Pancreas (tissue), 10 donors: ENCODE measurements around the gene AGAP6. TPM values are rescaled to one million over a fixed set of nuclear protein-coding genes. Genes with fewer than 3 reads are reported as not detected.
A peak's percentile ranks its signal among the peaks of the same experiment; 100 is the strongest.
"Not testable (repeated sequence)": the region's sequence is repeated elsewhere in the genome, so short reads cannot be mapped to it uniquely, and the experiment has no call there.

Experiments
- ATAC-seq, 4 donors: fragments of 200-7000 bp; cut with Tn5 transposase; one replicate each; pipeline versions ENCODE4 v1.8.0 to v1.9.1; 2020; ENCODE audit warnings: mild to moderate bottlenecking in 4 of 4, moderate library complexity in 4 of 4
- DNase-seq, 6 donors: peaks; one replicate each; pipeline ENCODE4 v3.0.0-alpha.2; 2020
- FAIRE-seq: peaks from 2 replicates; lab custom pipeline; 2012; peaks lifted over from hg19 to GRCh38; lab: Jason Lieb, UNC
- H3K27ac ChIP-seq, 4 donors: fragments of 200-600 bp; sonication (generic); 1 replicate in 3 of 4; 2 replicates in 1 of 4; pipeline versions ENCODE4 v1.5.0 to v1.8.0; 2020
- H3K27me3 ChIP-seq, 4 donors: fragments of 200-600 bp; one replicate each; pipeline ENCODE4 v1.8.0; 2021
- H3K36me3 ChIP-seq, 3 donors: fragments of 200-600 bp; sonication (generic) in 1 of 3; one replicate each; pipeline versions ENCODE4 v1.5.0 to v1.8.0; 2020 to 2021
- H3K4me1 ChIP-seq, 3 donors: fragments of 200-600 bp; one replicate each; pipeline ENCODE4 v1.8.0; 2021
- H3K4me3 ChIP-seq, 4 donors: fragments of 200-600 bp; sonication (generic) in 2 of 4; one replicate each; pipeline versions ENCODE4 v1.5.0 to v1.8.0; 2020 to 2021
- H3K9me3 ChIP-seq, 4 donors: fragments of 200-600 bp; one replicate each; pipeline ENCODE4 v1.8.0; 2021
- CTCF ChIP-seq, 4 donors: fragments of 200-600 bp; sonication (generic) in 3 of 4; IDR thresholded peaks; one replicate each; pipeline versions ENCODE4 v1.5.0 to v1.8.0; 2021; ENCODE audit warnings: antibody characterized with exemption in 4 of 4
- WGBS, 2 donors: extraction: QIAGEN DNeasy Blood & Tissue Kit; methylation state at CpG; one replicate each; pipeline ENCODE4 v1.1.7; 2013; 5-methylcytosine and 5-hydroxymethylcytosine counted together
- intact Hi-C, 3 donors: fragments of 100-400 bp; cut with DNase I; formaldehyde crosslinking; loops; one replicate each; pipeline versions ENCODE4 v1.11.1 to v1.14.2; 2022
- polyA plus RNA-seq, 2 donors: library from polyadenylated mRNA; stranded (reverse); fragments of 200-250 nt; gene quantifications; one replicate each; pipeline ENCODE4 v1.2.3, GENCODE V29; 2013
- total RNA-seq, 6 donors: library from RNA; stranded (reverse); fragmentation: NEBNext Ultra II Directional in 4 of 6; extraction: Animal tissue kit (Norgen Biotek cat#: 25700) in 4 of 6; gene quantifications; one replicate each; pipeline versions ENCODE4 v1.2.1 to v1.2.4, GENCODE V29; 2021 to 2023
- donor health status: healthy with polysubstance abuse.
- donor health status: DM: no; HTN: no; CAD: no; lungs with moderate emphysema.
- donor health status: DM: no; HTN: no; CAD: no.
- donor health status: control.
- donor health status: control.
- donor health status: Bipolar disorder and iron deficiency.
- donor health status: DM: yes; HTN: yes; CAD: no.
- donor health status: DM: no; HTN: no; CAD: no.
- donor health status: DM: no; HTN: no; CAD: no.
- donor health status: DM: yes; HTN: yes; CAD: no.

Gene AGAP6
- total and polyA plus RNA-seq, 8 donors, result 5.4 to 44.5 (median 6.6) TPM

GRCh38 chr10:49987207-49987606, 999 bp upstream of the AGAP6 start:
- 74 to 85% methylated on average over 3 of the region's 3 CpGs for WGBS, 2 donors
- DNase-seq, H3K36me3 ChIP-seq, H3K9me3 ChIP-seq, H3K4me1 ChIP-seq, ATAC-seq, FAIRE-seq, H3K27ac ChIP-seq, H3K27me3 ChIP-seq, H3K4me3 ChIP-seq, intact Hi-C loops: not testable (repeated sequence)

- H3K4me3 ChIP-seq, ATAC-seq, FAIRE-seq, H3K36me3 ChIP-seq, DNase-seq, H3K27me3 ChIP-seq, intact Hi-C loops, H3K27ac ChIP-seq, H3K4me1 ChIP-seq, H3K9me3 ChIP-seq: not testable (repeated sequence)
- WGBS, 2 donors, result 89 to 90% methylated on average over 5 of the region's 5 CpGs
Observed at GRCh38 chr10:49995321-49995720, 7.1 kb downstream of the AGAP6 start.

- H3K4me1 ChIP-seq, H3K9me3 ChIP-seq, DNase-seq, FAIRE-seq, H3K36me3 ChIP-seq, H3K27me3 ChIP-seq, H3K4me3 ChIP-seq, ATAC-seq, H3K27ac ChIP-seq, intact Hi-C loops: not testable (repeated sequence)
- 73 to 92% methylated on average over 1 of the region's 7 CpGs for WGBS, 2 donors
Observed at GRCh38 chr10:50014024-50014423, 25.8 kb downstream of the AGAP6 start.

- intact Hi-C loops, H3K4me3 ChIP-seq, ATAC-seq, DNase-seq, H3K27me3 ChIP-seq, H3K9me3 ChIP-seq, FAIRE-seq, H3K4me1 ChIP-seq, H3K27ac ChIP-seq, H3K36me3 ChIP-seq: not testable (repeated sequence)
- WGBS, 2 donors, result 72 to 77% methylated on average over 9 of the region's 9 CpGs
Observed at GRCh38 chr10:50015596-50016220, 27.5 kb downstream of the AGAP6 start.

- not testable (repeated sequence) for H3K9me3 ChIP-seq
Observed at GRCh38 chr10:50016926-50017325, 28.7 kb downstream of the AGAP6 start.

GRCh38 chr10:50017646-50018045, 29.4 kb downstream of the AGAP6 start:
- DNase-seq, H3K4me1 ChIP-seq, FAIRE-seq, H3K27ac ChIP-seq, H3K4me3 ChIP-seq, ATAC-seq, H3K36me3 ChIP-seq, intact Hi-C loops, H3K27me3 ChIP-seq, H3K9me3 ChIP-seq: not testable (repeated sequence)
- WGBS, 2 donors, result 50 to 63% methylated on average over 4 to 5 of the region's 5 CpGs

More at GRCh38 chr10:50016926-50017325, 28.7 kb downstream of the AGAP6 start:
- 84 to 90% methylated on average over 5 of the region's 5 CpGs for WGBS, 2 donors
- intact Hi-C loops, ATAC-seq, H3K4me3 ChIP-seq, DNase-seq, H3K27me3 ChIP-seq, FAIRE-seq, H3K27ac ChIP-seq, H3K36me3 ChIP-seq, H3K4me1 ChIP-seq: not testable (repeated sequence)

- 83 to 92% methylated on average over 3 of the region's 3 CpGs for WGBS, 2 donors
- DNase-seq, result peak in 2 of 6 donors; percentile 49 to 70
- H3K36me3 ChIP-seq, FAIRE-seq, H3K4me3 ChIP-seq, H3K9me3 ChIP-seq, H3K4me1 ChIP-seq, H3K27ac ChIP-seq, ATAC-seq, intact Hi-C loops, H3K27me3 ChIP-seq: not testable (repeated sequence)
Observed at GRCh38 chr10:50019279-50019678, 31.1 kb downstream of the AGAP6 start.

GRCh38 chr10:50020451-50021024, 32.3 kb downstream of the AGAP6 start:
- FAIRE-seq, H3K4me1 ChIP-seq, H3K4me3 ChIP-seq, H3K27me3 ChIP-seq, intact Hi-C loops, H3K27ac ChIP-seq, DNase-seq, H3K36me3 ChIP-seq, H3K9me3 ChIP-seq, ATAC-seq: not testable (repeated sequence)
- 88 to 92% methylated on average over 12 to 13 of the region's 13 CpGs for WGBS, 2 donors

- Histone ChIP-seq H3K27me3 (no peaks in the 10 kb centered on the region), H3K4me3 (no peak overlapping the region), H3K27ac (no peak overlapping the region), H3K36me3 (no peaks in the 10 kb centered on the region), H3K4me1 (no peaks in the 10 kb centered on the region), H3K9me3 (no peaks in the 10 kb centered on the region)
- ATAC-seq (no peak), FAIRE-seq (no peak), DNase-seq (no peak)
- TF ChIP-seq CTCF (IDR thresholded peaks at IDR 0.05), result no peak
- WGBS, 2 donors, result 73 to 75% methylated on average over 3 of the region's 3 CpGs
- intact Hi-C loops, result no loop called here
Observed at GRCh38 chr10:50021646-50022045, 33.4 kb downstream of the AGAP6 start.

GRCh38 chr10:50024716-50025383, 36.6 kb downstream of the AGAP6 start:
- H3K4me3 ChIP-seq, H3K9me3 ChIP-seq, FAIRE-seq, intact Hi-C loops, H3K27ac ChIP-seq, H3K36me3 ChIP-seq, H3K27me3 ChIP-seq, H3K4me1 ChIP-seq, ATAC-seq: not testable (repeated sequence)
- 18 to 22% methylated on average over 29 to 30 of the region's 37 CpGs for WGBS, 2 donors
- peak in 2 of 6 donors; percentile 17 to 42 for DNase-seq
